H1 (cell line): ENCODE data around the gene MRPS35. TPM values are rescaled to one million over a fixed set of nuclear protein-coding genes. Genes with fewer than 3 reads are reported as not detected.

Source experiments
- CTCF ChIA-PET: fragments of 300-600 bp; sonication (Branson Sonifier 250); formaldehyde crosslinking; loops from one replicate; lab custom pipeline; 2021; ENCODE audit not compliant: partially characterized antibody; lab: Charles Lee
- POLR2A ChIA-PET: fragments of 300-600 bp; sonication (Branson Sonifier 250); formaldehyde crosslinking; loops from one replicate; lab custom pipeline; 2021; ENCODE audit warnings: inconsistent platforms; ENCODE audit not compliant: partially characterized antibody; lab: Charles Lee
- DNase-seq, 2 experiments: peaks; one replicate each; pipeline versions ENCODE4 v3.0.0 to v3.0.0-alpha.2; 2010 to 2022; ENCODE audit warnings: low spot score in 2 of 2, low read depth in 1 of 2, mixed read lengths in 1 of 2
- FAIRE-seq: peaks from 2 replicates; lab custom pipeline; 2011; peaks lifted over from hg19 to GRCh38; lab: Jason Lieb, UNC
- H2AFZ ChIP-seq: 2 replicates; pipeline ENCODE4 v1.8.1; 2012; ENCODE audit warnings: low read length, inconsistent platforms
- H2AK5ac ChIP-seq: 2 replicates; pipeline ENCODE4 v1.6.1; 2013; ENCODE audit warnings: low read depth, low read length
- H2BK120ac ChIP-seq: replicated peaks from 2 replicates; pipeline ENCODE3; 2013; ENCODE audit warnings: low read depth, low read length, inconsistent platforms
- H2BK12ac ChIP-seq: 2 replicates; pipeline ENCODE4 v1.6.1; 2013; ENCODE audit warnings: low read depth, low read length
- H2BK15ac ChIP-seq: 2 replicates; pipeline ENCODE4 v1.6.1; 2013; ENCODE audit warnings: low read length
- H2BK20ac ChIP-seq: 2 replicates; pipeline ENCODE4 v1.6.1; 2013; ENCODE audit warnings: low read length
- H2BK5ac ChIP-seq: 2 replicates; pipeline ENCODE4 v1.6.1; 2013; ENCODE audit warnings: low read depth, low read length
- H3K14ac ChIP-seq: 2 replicates; pipeline ENCODE4 v1.6.1; 2013; ENCODE audit warnings: inconsistent platforms; ENCODE audit not compliant: insufficient read length
- H3K18ac ChIP-seq: 2 replicates; pipeline ENCODE4 v1.6.1; 2013; ENCODE audit warnings: low read length; ENCODE audit errors: extremely low read depth
- H3K23ac ChIP-seq: 2 replicates; pipeline ENCODE4 v1.6.1; 2013; ENCODE audit warnings: inconsistent platforms; ENCODE audit not compliant: insufficient read length
- H3K23me2 ChIP-seq: 2 replicates; pipeline ENCODE4 v1.6.1; 2013; ENCODE audit warnings: low read depth, low read length
- H3K27ac ChIP-seq: 2 replicates; pipeline ENCODE4 v1.6.1; 2011; ENCODE audit warnings: low read depth, low read length, inconsistent platforms
- H3K27me3 ChIP-seq, 4 experiments: replicated peaks in 1 of 4; 1 replicate in 1 of 4; 2 replicates in 3 of 4; pipeline versions ENCODE4 v1.6.1 to v1.8.1; 2011 to 2013; ENCODE audit warnings: low read length in 3 of 4, mild to moderate bottlenecking in 3 of 4, inconsistent platforms in 2 of 4, mixed read lengths in 2 of 4, moderate library complexity in 1 of 4; ENCODE audit not compliant: control insufficient read depth in 3 of 4, insufficient read depth in 3 of 4; ENCODE audit errors: extremely low read depth in 1 of 4
- H3K36me3 ChIP-seq, 4 experiments: 2 replicates each; pipeline versions ENCODE4 v1.6.1 to v1.8.1; 2011 to 2013; ENCODE audit warnings: mild to moderate bottlenecking in 4 of 4, low read length in 3 of 4, moderate library complexity in 2 of 4, control low read depth in 1 of 4, inconsistent platforms in 1 of 4; ENCODE audit not compliant: insufficient read depth in 4 of 4, control insufficient read depth in 2 of 4
- H3K4ac ChIP-seq: replicated peaks from 2 replicates; pipeline ENCODE3; 2013; ENCODE audit warnings: low read length, low read depth, mixed read lengths, inconsistent platforms; ENCODE audit not compliant: insufficient read length
- H3K4me1 ChIP-seq, 4 experiments: replicated peaks in 1 of 4; 1 replicate in 1 of 4; 2 replicates in 3 of 4; pipeline versions ENCODE4 v1.6.1 to v1.8.1; 2011 to 2013; ENCODE audit warnings: low read length in 3 of 4, inconsistent platforms in 2 of 4, mixed read lengths in 1 of 4; ENCODE audit not compliant: insufficient read depth in 4 of 4, control insufficient read depth in 3 of 4
- H3K4me2 ChIP-seq, 2 experiments: 2 replicates each; pipeline versions ENCODE4 v1.6.1 to v1.8.1; 2011 to 2013; ENCODE audit warnings: low read depth in 2 of 2, low read length in 2 of 2, control low read depth in 1 of 2, inconsistent platforms in 1 of 2, mild to moderate bottlenecking in 1 of 2; ENCODE audit not compliant: insufficient read depth in 1 of 2
- H3K4me3 ChIP-seq, 4 experiments: fragments of 200-600, 300-600 bp in 1 of 4; sonication (generic), shearing (Covaris generic), sonication (Bioruptor Twin) in 1 of 4; 2 replicates each; pipeline versions ENCODE4 v1.5.1 to v1.8.1; 2011 to 2016; ENCODE audit warnings: low read length in 4 of 4, low read depth in 3 of 4, control low read depth in 2 of 4, inconsistent platforms in 2 of 4, mild to moderate bottlenecking in 2 of 4, mixed read lengths in 1 of 4, moderate library complexity in 1 of 4; ENCODE audit not compliant: insufficient read depth in 2 of 4; ENCODE audit errors: extremely low read depth in 1 of 4
- H3K56ac ChIP-seq: replicated peaks from 2 replicates; pipeline ENCODE3; 2013; ENCODE audit warnings: low read depth, mild to moderate bottlenecking, mixed read lengths, low read length, inconsistent platforms; ENCODE audit not compliant: insufficient read length
- H3K79me1 ChIP-seq: 2 replicates; pipeline ENCODE4 v1.6.1; 2013; ENCODE audit warnings: low read depth, low read length, control low read depth
- H3K79me2 ChIP-seq, 2 experiments: 2 replicates each; pipeline versions ENCODE4 v1.6.1 to v1.8.1; 2012 to 2013; ENCODE audit warnings: low read length in 2 of 2, mild to moderate bottlenecking in 2 of 2, inconsistent platforms in 1 of 2; ENCODE audit not compliant: insufficient read depth in 2 of 2, control insufficient read depth in 1 of 2
- H3K9ac ChIP-seq, 4 experiments: replicated peaks in 1 of 4; 1 replicate in 1 of 4; 2 replicates in 3 of 4; pipeline versions ENCODE4 v1.6.1 to v1.8.1; 2011 to 2013; ENCODE audit warnings: low read depth in 3 of 4, low read length in 3 of 4, control low read depth in 2 of 4, mild to moderate bottlenecking in 2 of 4, moderate library complexity in 2 of 4, inconsistent platforms in 1 of 4; ENCODE audit errors: extremely low read depth in 1 of 4
- H3K9me3 ChIP-seq, 2 experiments: 2 replicates each; pipeline versions ENCODE4 v1.6.1 to v1.8.1; 2012 to 2013; ENCODE audit warnings: mild to moderate bottlenecking in 2 of 2, moderate library complexity in 2 of 2, control low read depth in 1 of 2, inconsistent platforms in 1 of 2, low read depth in 1 of 2, low read length in 1 of 2, mixed read lengths in 1 of 2; ENCODE audit not compliant: insufficient read depth in 2 of 2
- H4K20me1 ChIP-seq, 2 experiments: replicated peaks in 1 of 2; 2 replicates each; pipeline versions ENCODE3 to v1.8.1; 2011 to 2013; ENCODE audit warnings: inconsistent platforms in 2 of 2, low read length in 2 of 2, mild to moderate bottlenecking in 1 of 2; ENCODE audit not compliant: insufficient read depth in 2 of 2, control insufficient read depth in 1 of 2
- H4K5ac ChIP-seq: 2 replicates; pipeline ENCODE4 v1.6.1; 2013; ENCODE audit warnings: low read length, low read depth, mixed read lengths, inconsistent platforms; ENCODE audit not compliant: insufficient read length
- H4K8ac ChIP-seq: 2 replicates; pipeline ENCODE4 v1.8.0; 2013; ENCODE audit warnings: mild to moderate bottlenecking, moderate library complexity, low read length, inconsistent platforms; ENCODE audit not compliant: insufficient read depth; ENCODE audit errors: extremely low read depth
- H4K91ac ChIP-seq: replicated peaks from 2 replicates; pipeline ENCODE3; 2013; ENCODE audit warnings: low read length, mixed read lengths, inconsistent platforms; ENCODE audit not compliant: insufficient read length
- ATF3 ChIP-seq: IDR thresholded peaks from 2 replicates; pipeline ENCODE4 v1.6.1; 2011; ENCODE audit warnings: low read depth, mild to moderate bottlenecking, low read length; ENCODE audit not compliant: insufficient read depth
- GABPA ChIP-seq: IDR thresholded peaks from 2 replicates; pipeline ENCODE4 v1.6.1; 2011; ENCODE audit warnings: mild to moderate bottlenecking, low read length, moderate library complexity, borderline replicate concordance; ENCODE audit not compliant: insufficient read depth
- JUN ChIP-seq: IDR thresholded peaks from 2 replicates; pipeline ENCODE4 v1.6.1; 2011; ENCODE audit warnings: low read depth, mild to moderate bottlenecking, improper control_type of control experiment, low read length
- MAFK ChIP-seq: IDR thresholded peaks from 2 replicates; pipeline ENCODE4 v1.6.1; 2012; ENCODE audit warnings: low read depth, mild to moderate bottlenecking, improper control_type of control experiment, low read length
- POLR2AphosphoS5 ChIP-seq: IDR thresholded peaks from 2 replicates; pipeline ENCODE4 v1.6.1; 2011; ENCODE audit warnings: low read depth, low read length
- WGBS, 2 experiments: shearing (Covaris generic) in 1 of 2; methylation state at CpG; one replicate each; pipeline versions ENCODE4 v1.1.6 to v1.1.7; 2013 to 2015; ENCODE audit warnings: low lambda C conversion rate in 2 of 2, mixed read lengths in 2 of 2, inconsistent platforms in 1 of 2, low coverage in 1 of 2, missing lambda C conversion rate in 1 of 2; ENCODE audit not compliant: insufficient replicate concordance in 2 of 2, insufficient coverage in 1 of 2, insufficient read length in 1 of 2; ENCODE audit errors: extremely low coverage in 1 of 2, missing lambda C conversion rate in 1 of 2; 5-methylcytosine and 5-hydroxymethylcytosine counted together
- polyA plus RNA-seq, 7 experiments: library from polyadenylated mRNA; depleted of rRNA in 3 of 7; stranded (reverse) in 5 of 7; unstranded in 2 of 7; fragments of >200 nt in 5 of 7; fragments of 200-250 nt in 2 of 7; gene quantifications; 1 replicate in 5 of 7; 2 replicates in 1 of 7; 4 replicates in 1 of 7; pipeline versions ENCODE4 v1.2.1 to v1.2.3, GENCODE V29; 2011 to 2013; ENCODE audit warnings: missing spikeins in 2 of 7, mixed read lengths in 2 of 7
- total RNA-seq: library from RNA; stranded (reverse); fragmentation: NEBNext Ultra II Directional; extraction: Animal tissue kit (Norgen Biotek cat#: 25700); gene quantifications from 2 replicates; pipeline ENCODE4 v1.2.1, GENCODE V29; 2021

Gene MRPS35
- total and polyA plus RNA-seq, 2 of the 8 experiments (the other 6 are each of a cell fraction or from before 2014, with no cell fraction given), result 26.8 to 47.9 TPM

DNA sequence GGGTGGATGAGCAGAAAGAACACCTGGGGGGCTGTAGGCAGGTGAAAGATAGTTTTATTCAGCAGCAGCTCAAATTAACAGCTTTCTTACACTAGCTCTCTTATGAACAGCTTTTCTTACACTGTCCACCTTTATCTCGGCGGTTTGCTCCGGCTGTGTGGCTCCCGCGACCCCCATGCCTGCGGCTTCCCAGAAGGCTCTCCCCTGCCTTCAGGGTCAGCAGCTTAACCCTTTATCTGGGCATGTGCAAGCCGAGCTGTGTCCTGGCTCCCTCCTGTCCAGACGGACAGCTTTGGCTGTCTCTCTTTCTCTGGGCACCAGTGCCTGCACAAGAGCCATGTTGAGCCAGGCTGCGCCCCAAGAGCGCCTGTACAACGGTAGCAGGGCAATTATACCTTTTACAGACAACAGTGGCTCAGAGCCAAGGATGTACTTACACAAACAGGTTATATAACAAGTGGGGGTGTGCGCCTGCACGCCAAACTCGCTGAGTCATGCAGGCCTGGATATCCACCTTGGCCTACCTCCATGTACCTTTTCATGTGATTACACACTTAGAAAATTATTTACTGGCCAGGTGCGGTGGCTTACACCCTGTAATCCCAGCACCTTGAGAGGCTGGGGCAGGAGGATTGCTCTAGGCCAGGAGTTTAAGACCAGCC lies 40.9 kb downstream of the MRPS35 start:
- Histone ChIP-seq H3K27me3 (no peaks in the 10 kb centered on the region), H2AFZ (no peak overlapping the region), H3K56ac (no peak overlapping the region), H3K79me2 (no peaks in the 10 kb centered on the region), H2BK20ac (no peak overlapping the region), H3K23ac (no peak overlapping the region), H4K5ac (no peak overlapping the region), H4K8ac (no peak overlapping the region; the same call in 1 of the 2 replicates), H3K36me3 (peaks cover 0 to 14% (median 4%) of the 10 kb centered on the region in 4 experiments; a peak in 5 of 8 replicates), H3K14ac (no peak overlapping the region), H2BK15ac (no peak overlapping the region), H3K27ac (no peak overlapping the region), H3K4me2 (no peak overlapping the region), H3K79me1 (no peaks in the 10 kb centered on the region), H3K9me3 (no peaks in the 10 kb centered on the region), H3K9ac (no peak overlapping the region), H2AK5ac (no peak overlapping the region), H2BK5ac (no peak overlapping the region), H3K4me3 (no peak overlapping the region), H3K4ac (no peak overlapping the region), H3K4me1 (peaks cover 0 to 2% (median 0%) of the 10 kb centered on the region in 4 experiments; a peak in 2 of 7 replicates), H3K18ac (no peak overlapping the region), H4K91ac (no peak overlapping the region), H4K20me1 (no peaks in the 10 kb centered on the region), H2BK120ac (no peak overlapping the region), H2BK12ac (no peak overlapping the region), H3K23me2 (no peaks in the 10 kb centered on the region; the same call in 1 of the 2 replicates)
- POLR2A ChIA-PET, result interaction anchor here (0.6 kb wide), 1 partner anchor 178 kb away, joined by 4 read pairs; no protein-coding TSS in a partner anchor
- DNase-seq, result no peak
- WGBS, 2 experiments, result 91% methylated on average over 15 of the region's 15 CpGs; no CpG with 5 or more reads in 1 of the 2 experiments
- no peak for FAIRE-seq
- CTCF ChIA-PET, result interaction anchor here (0.6 to 2.6 kb wide), 4 partner anchors 14 to 113 kb away, joined by 3 to 6 read pairs (median 4); no protein-coding TSS in a partner anchor
- TF ChIP-seq POLR2AphosphoS5, result no peak
- peak; percentile 6; the same call in 1 of the 2 replicates for TF ChIP-seq MAFK
- TF ChIP-seq GABPA, result no peak
- TF ChIP-seq ATF3, result no peak
- TF ChIP-seq JUN, result no peak
